ENCODE data around the gene ROGDI.

The ROGDI gene

DNA sequence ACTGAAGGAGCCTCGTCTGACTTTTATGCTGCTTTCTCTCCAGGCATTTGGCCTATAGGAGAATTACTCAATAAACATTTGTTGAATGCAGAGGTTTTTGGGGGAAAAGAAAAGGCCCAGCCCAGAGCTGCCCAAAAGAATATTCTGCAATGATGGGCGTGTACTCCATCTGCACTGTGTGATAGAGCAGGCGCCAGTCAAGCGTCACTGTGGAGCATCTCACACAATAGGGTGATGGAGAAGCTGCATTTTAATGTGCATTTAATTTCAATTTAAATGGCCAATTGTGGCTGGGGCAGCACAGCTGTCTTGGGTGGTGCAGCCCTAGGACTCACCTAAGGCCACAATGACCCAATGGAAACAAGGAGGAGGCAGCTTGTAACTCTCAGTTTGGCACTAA, 24.1 kb upstream of the ROGDI start:
- H3K27ac ChIP-seq (ENCODE audit: low read depth, low read length, poor library complexity, severe bottlenecking): no peak overlapping the region
- H3K9ac ChIP-seq (ENCODE audit: low read length): no peak overlapping the region
- H3K9me3 ChIP-seq (ENCODE audit: low read length): no peaks in the 10 kb centered on the region
- no peaks in the 10 kb centered on the region for H4K20me1 ChIP-seq (ENCODE audit: insufficient read depth, low read length)
- H3K36me3 ChIP-seq (ENCODE audit: insufficient read depth, low read length): peaks cover 83% of the 10 kb centered on the region
- H3K9me2 ChIP-seq (ENCODE audit: low read depth, low read length): no peaks in the 10 kb centered on the region
- H3F3A ChIP-seq (ENCODE audit: insufficient read depth, low read length): no peaks in the 10 kb centered on the region
- H3K4me2 ChIP-seq (ENCODE audit: low read length): no peak overlapping the region
- H3K4me1 ChIP-seq (ENCODE audit: insufficient read depth, low read length, severe bottlenecking): no peaks in the 10 kb centered on the region
- no peaks in the 10 kb centered on the region for H3K27me3 ChIP-seq (ENCODE audit: insufficient read depth, low read length)
- H3K79me2 ChIP-seq (ENCODE audit: insufficient read depth, low read length): no peaks in the 10 kb centered on the region
- TF ChIP-seq, protein P1, sequence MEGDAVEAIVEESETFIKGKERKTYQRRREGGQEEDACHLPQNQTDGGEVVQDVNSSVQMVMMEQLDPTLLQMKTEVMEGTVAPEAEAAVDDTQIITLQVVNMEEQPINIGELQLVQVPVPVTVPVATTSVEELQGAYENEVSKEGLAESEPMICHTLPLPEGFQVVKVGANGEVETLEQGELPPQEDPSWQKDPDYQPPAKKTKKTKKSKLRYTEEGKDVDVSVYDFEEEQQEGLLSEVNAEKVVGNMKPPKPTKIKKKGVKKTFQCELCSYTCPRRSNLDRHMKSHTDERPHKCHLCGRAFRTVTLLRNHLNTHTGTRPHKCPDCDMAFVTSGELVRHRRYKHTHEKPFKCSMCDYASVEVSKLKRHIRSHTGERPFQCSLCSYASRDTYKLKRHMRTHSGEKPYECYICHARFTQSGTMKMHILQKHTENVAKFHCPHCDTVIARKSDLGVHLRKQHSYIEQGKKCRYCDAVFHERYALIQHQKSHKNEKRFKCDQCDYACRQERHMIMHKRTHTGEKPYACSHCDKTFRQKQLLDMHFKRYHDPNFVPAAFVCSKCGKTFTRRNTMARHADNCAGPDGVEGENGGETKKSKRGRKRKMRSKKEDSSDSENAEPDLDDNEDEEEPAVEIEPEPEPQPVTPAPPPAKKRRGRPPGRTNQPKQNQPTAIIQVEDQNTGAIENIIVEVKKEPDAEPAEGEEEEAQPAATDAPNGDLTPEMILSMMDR (IDR thresholded peaks at IDR 0.05; ENCODE audit: low read length): no peak
- TF ChIP-seq EZH2 (IDR thresholded peaks at IDR 0.05; ENCODE audit: borderline replicate concordance, low read length): no peak
- no peak overlapping the region for H2AFZ ChIP-seq (ENCODE audit: low read length)
- no peak overlapping the region for H3K4me3 ChIP-seq (ENCODE audit: low read depth, low read length, poor library complexity, severe bottlenecking)

DNA sequence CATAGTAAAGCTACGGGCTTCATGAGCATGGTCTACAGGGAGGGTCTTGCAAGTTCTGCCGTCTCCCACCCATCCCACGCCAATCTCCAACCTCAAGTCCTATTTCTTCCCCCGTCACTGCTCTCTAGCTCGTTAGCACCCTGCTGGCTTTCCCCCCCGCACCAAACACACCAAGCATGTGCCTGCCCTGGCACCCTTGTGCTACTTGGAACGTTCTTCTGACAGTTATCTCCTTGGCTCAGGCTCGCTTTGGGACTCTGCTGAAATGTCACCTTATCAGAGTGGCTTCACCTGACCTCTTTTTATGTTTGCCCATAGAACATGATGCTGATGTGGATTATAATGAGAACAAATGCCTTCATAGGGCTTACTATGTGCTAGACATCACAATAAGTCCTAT, 22.8 kb upstream of the ROGDI start:
- Histone ChIP-seq H3K9me3 (ENCODE audit: low read length) (no peaks in the 10 kb centered on the region), H3K27ac (ENCODE audit: low read depth, low read length, poor library complexity, severe bottlenecking) (no peak overlapping the region), H3K4me3 (ENCODE audit: low read depth, low read length, poor library complexity, severe bottlenecking) (no peak overlapping the region), H3K79me2 (ENCODE audit: insufficient read depth, low read length) (no peaks in the 10 kb centered on the region), H3K27me3 (ENCODE audit: insufficient read depth, low read length) (no peaks in the 10 kb centered on the region), H4K20me1 (ENCODE audit: insufficient read depth, low read length) (no peaks in the 10 kb centered on the region), H3F3A (ENCODE audit: insufficient read depth, low read length) (no peaks in the 10 kb centered on the region), H2AFZ (ENCODE audit: low read length) (no peak overlapping the region), H3K36me3 (ENCODE audit: insufficient read depth, low read length) (peaks cover 83% of the 10 kb centered on the region), H3K9ac (ENCODE audit: low read length) (no peak overlapping the region), H3K4me1 (ENCODE audit: insufficient read depth, low read length, severe bottlenecking) (no peaks in the 10 kb centered on the region), H3K4me2 (ENCODE audit: low read length) (no peak overlapping the region), H3K9me2 (ENCODE audit: low read depth, low read length) (no peaks in the 10 kb centered on the region)
- TF ChIP-seq, protein P1 (IDR thresholded peaks at IDR 0.05; ENCODE audit: low read length): no peak
- no peak for TF ChIP-seq EZH2 (IDR thresholded peaks at IDR 0.05; ENCODE audit: borderline replicate concordance, low read length)

DNA sequence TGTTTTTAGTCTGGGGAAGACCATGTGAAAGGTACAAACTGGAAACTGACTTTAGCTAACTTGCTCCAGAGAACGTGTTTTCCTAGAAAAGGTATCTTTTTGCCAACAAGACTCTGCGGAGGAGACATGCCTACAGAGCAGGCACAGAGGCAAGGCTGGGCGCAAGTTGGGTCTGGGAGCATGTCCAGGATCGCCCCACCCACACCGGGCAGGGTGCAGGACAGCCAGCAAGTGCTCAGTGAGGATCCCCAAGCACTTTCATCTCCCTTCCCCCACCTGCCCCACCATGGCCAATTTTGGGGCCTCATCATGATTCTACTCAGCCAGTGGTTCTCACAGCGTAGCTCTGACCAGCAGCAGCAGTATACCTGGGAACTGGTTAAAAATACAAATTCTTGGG, 18.2 kb upstream of the ROGDI start:
- H3K4me1 ChIP-seq (ENCODE audit: insufficient read depth, low read length, severe bottlenecking): no peaks in the 10 kb centered on the region
- H2AFZ ChIP-seq (ENCODE audit: low read length): no peak overlapping the region
- TF ChIP-seq, protein P1 (IDR thresholded peaks at IDR 0.05; ENCODE audit: low read length): no peak
- no peak for TF ChIP-seq EZH2 (IDR thresholded peaks at IDR 0.05; ENCODE audit: borderline replicate concordance, low read length)
- H3K27ac ChIP-seq (ENCODE audit: low read depth, low read length, poor library complexity, severe bottlenecking): no peak overlapping the region
- H3K9me2 ChIP-seq (ENCODE audit: low read depth, low read length): no peaks in the 10 kb centered on the region
- H3K9ac ChIP-seq (ENCODE audit: low read length): no peak overlapping the region
- no peaks in the 10 kb centered on the region for H3K79me2 ChIP-seq (ENCODE audit: insufficient read depth, low read length)
- H3K4me2 ChIP-seq (ENCODE audit: low read length): no peak overlapping the region
- no peaks in the 10 kb centered on the region for H3K9me3 ChIP-seq (ENCODE audit: low read length)
- no peak overlapping the region for H3K4me3 ChIP-seq (ENCODE audit: low read depth, low read length, poor library complexity, severe bottlenecking)
- no peaks in the 10 kb centered on the region for H3F3A ChIP-seq (ENCODE audit: insufficient read depth, low read length)
- no peaks in the 10 kb centered on the region for H3K27me3 ChIP-seq (ENCODE audit: insufficient read depth, low read length)
- no peaks in the 10 kb centered on the region for H4K20me1 ChIP-seq (ENCODE audit: insufficient read depth, low read length)
- peaks cover 87% of the 10 kb centered on the region for H3K36me3 ChIP-seq (ENCODE audit: insufficient read depth, low read length)
